H9 (cell line): Measurements from ENCODE around the gene DDI2. TPM values are rescaled to one million over a fixed set of nuclear protein-coding genes. Genes with fewer than 3 reads are reported as not detected.

ENCODE experiments used
- DNase-seq: peaks from one replicate; pipeline ENCODE4 v3.0.0-alpha.2; 2017
- H2AFZ ChIP-seq: one replicate; pipeline ENCODE4 v1.6.1; 2013; ENCODE audit warnings: mild to moderate bottlenecking, low read length, control low read depth, moderate library complexity
- H2AK5ac ChIP-seq: 2 replicates; pipeline ENCODE4 v1.6.1; 2013; ENCODE audit warnings: low read length, control low read depth, mixed read lengths; ENCODE audit not compliant: insufficient read length
- H2BK120ac ChIP-seq: one replicate; pipeline ENCODE4 v1.6.1; 2013; ENCODE audit warnings: low read depth, mild to moderate bottlenecking, low read length, control low read depth, inconsistent platforms; ENCODE audit not compliant: poor library complexity, severe bottlenecking
- H2BK12ac ChIP-seq: 2 replicates; pipeline ENCODE4 v1.6.1; 2013; ENCODE audit warnings: low read length, control low read depth, mixed read lengths, low read depth; ENCODE audit not compliant: insufficient read length
- H2BK15ac ChIP-seq: 2 replicates; pipeline ENCODE4 v1.6.1; 2013; ENCODE audit warnings: low read depth, low read length, control low read depth
- H2BK20ac ChIP-seq: one replicate; pipeline ENCODE4 v1.6.1; 2013; ENCODE audit warnings: low read depth, mild to moderate bottlenecking, low read length, control low read depth, inconsistent platforms; ENCODE audit not compliant: poor library complexity, severe bottlenecking
- H2BK5ac ChIP-seq: 2 replicates; pipeline ENCODE4 v1.6.1; 2013; ENCODE audit warnings: low read length, control low read depth, mixed read lengths; ENCODE audit not compliant: insufficient read length
- H3K14ac ChIP-seq: 2 replicates; pipeline ENCODE4 v1.6.1; 2013; ENCODE audit warnings: low read length, control low read depth; ENCODE audit not compliant: insufficient read depth
- H3K18ac ChIP-seq: 2 replicates; pipeline ENCODE4 v1.6.1; 2013; ENCODE audit warnings: low read depth, mild to moderate bottlenecking, mixed read lengths, low read length, control low read depth; ENCODE audit not compliant: insufficient read length
- H3K23ac ChIP-seq: 2 replicates; pipeline ENCODE4 v1.6.1; 2013; ENCODE audit warnings: low read length, control low read depth, mixed read lengths, low read depth; ENCODE audit not compliant: insufficient read length
- H3K23me2 ChIP-seq: 2 replicates; pipeline ENCODE4 v1.6.1; 2013; ENCODE audit warnings: low read depth, mild to moderate bottlenecking, mixed read lengths, low read length, control low read depth; ENCODE audit not compliant: insufficient read length, poor library complexity, severe bottlenecking
- H3K27ac ChIP-seq: 2 replicates; pipeline ENCODE4 v1.5.1; 2013; ENCODE audit warnings: low read length, control low read depth, mixed read lengths, low read depth; ENCODE audit not compliant: insufficient read length
- H3K27me3 ChIP-seq: 2 replicates; pipeline ENCODE4 v1.6.1; 2013; ENCODE audit warnings: low read length, control low read depth, inconsistent platforms; ENCODE audit not compliant: insufficient read depth
- H3K4ac ChIP-seq: 2 replicates; pipeline ENCODE4 v1.6.1; 2013; ENCODE audit warnings: low read depth, mild to moderate bottlenecking, control low read depth, inconsistent platforms, low read length, moderate library complexity
- H3K4me1 ChIP-seq: 2 replicates; pipeline ENCODE4 v1.6.1; 2013; ENCODE audit warnings: low read length, control low read depth, inconsistent platforms; ENCODE audit not compliant: insufficient read depth
- H3K4me2 ChIP-seq: 2 replicates; pipeline ENCODE4 v1.6.1; 2013; ENCODE audit warnings: low read length, control low read depth, mixed read lengths; ENCODE audit not compliant: insufficient read length, insufficient read depth
- H3K56ac ChIP-seq: 2 replicates; pipeline ENCODE4 v1.6.1; 2013; ENCODE audit warnings: low read depth, mild to moderate bottlenecking, mixed read lengths, low read length, control low read depth; ENCODE audit not compliant: insufficient read length
- H3K79me1 ChIP-seq: 2 replicates; pipeline ENCODE4 v1.6.1; 2013; ENCODE audit warnings: low read depth, mild to moderate bottlenecking, moderate library complexity, low read length, control low read depth, inconsistent platforms; ENCODE audit not compliant: insufficient read depth, poor library complexity, severe bottlenecking
- H3K79me2 ChIP-seq: 2 replicates; pipeline ENCODE4 v1.6.1; 2013; ENCODE audit warnings: low read length, control low read depth, inconsistent platforms; ENCODE audit not compliant: insufficient read depth
- H3K9ac ChIP-seq: 2 replicates; pipeline ENCODE4 v1.6.1; 2013; ENCODE audit warnings: low read length, control low read depth, mixed read lengths; ENCODE audit not compliant: insufficient read length; ENCODE audit errors: extremely low read depth
- H3K9me3 ChIP-seq: one replicate; pipeline ENCODE4 v1.6.1; 2013; ENCODE audit warnings: low read depth, low read length, inconsistent platforms; ENCODE audit not compliant: control insufficient read depth
- H3T11ph ChIP-seq: one replicate; pipeline ENCODE4 v1.6.1; 2013; ENCODE audit warnings: mild to moderate bottlenecking, low read length, control low read depth, inconsistent platforms
- H4K20me1 ChIP-seq: one replicate; pipeline ENCODE4 v1.6.1; 2013; ENCODE audit not compliant: control insufficient read depth, insufficient read length, insufficient read depth
- H4K5ac ChIP-seq: 2 replicates; pipeline ENCODE4 v1.6.1; 2013; ENCODE audit warnings: low read depth, mild to moderate bottlenecking, mixed read lengths, low read length, control low read depth; ENCODE audit not compliant: insufficient read length
- H4K8ac ChIP-seq: replicated peaks from 2 replicates; pipeline ENCODE4 v1.6.1; 2013; ENCODE audit warnings: low read length, control low read depth, mixed read lengths, low read depth; ENCODE audit not compliant: insufficient read length
- H4K91ac ChIP-seq: 2 replicates; pipeline ENCODE4 v1.6.1; 2013; ENCODE audit warnings: low read depth, mild to moderate bottlenecking, moderate library complexity, mixed read lengths, low read length, control low read depth; ENCODE audit not compliant: insufficient read length
- H3K27ac Mint-ChIP-seq, 3 experiments: 2 replicates in 2 of 3; 3 replicates in 1 of 3; pipeline ENCODE4 v1.8.0; 2020 to 2021; ENCODE audit warnings: mixed read lengths in 3 of 3, mild to moderate bottlenecking in 1 of 3, moderate library complexity in 1 of 3
- H3K27me3 Mint-ChIP-seq: 2 replicates; pipeline ENCODE4 v1.8.0; 2021; ENCODE audit warnings: low read depth, mild to moderate bottlenecking, moderate library complexity, mixed read lengths
- H3K36me3 Mint-ChIP-seq, 3 experiments: 2 replicates in 2 of 3; 3 replicates in 1 of 3; pipeline ENCODE4 v1.8.0; 2020 to 2021; ENCODE audit warnings: low read depth in 3 of 3, mixed read lengths in 3 of 3; ENCODE audit not compliant: insufficient read depth in 1 of 3
- H3K4me1 Mint-ChIP-seq, 2 experiments: 2 replicates each; pipeline ENCODE4 v1.8.0; 2020; ENCODE audit warnings: mixed read lengths in 2 of 2
- H3K4me3 Mint-ChIP-seq, 2 experiments: 2 replicates in 1 of 2; 3 replicates in 1 of 2; pipeline ENCODE4 v1.8.0; 2020 to 2021; ENCODE audit warnings: mild to moderate bottlenecking in 2 of 2, mixed read lengths in 2 of 2, moderate library complexity in 1 of 2
- H3K9me3 Mint-ChIP-seq, 2 experiments: 2 replicates in 1 of 2; 3 replicates in 1 of 2; pipeline ENCODE4 v1.8.0; 2020; ENCODE audit warnings: mild to moderate bottlenecking in 2 of 2, mixed read lengths in 2 of 2, moderate library complexity in 1 of 2
- WGBS: extraction: QIAGEN DNeasy Blood & Tissue Kit; methylation state at CpG from one replicate; pipeline ENCODE4 v1.1.7; 2013; ENCODE audit warnings: missing lambda C conversion rate, low lambda C conversion rate, mixed read lengths; ENCODE audit not compliant: insufficient read length; ENCODE audit errors: extremely low coverage; 5-methylcytosine and 5-hydroxymethylcytosine counted together
- total RNA-seq: library from RNA; stranded (reverse); gene quantifications from 2 replicates; pipeline ENCODE4 v1.2.1, GENCODE V29; 2021
- TF ChIP-seq, protein P1 (sequence below): fragments of 200-600 bp; sonication (generic); conservative IDR thresholded peaks from 3 replicates; pipeline ENCODE4 v1.8.0; 2021; ENCODE audit warnings: antibody characterized with exemption, mild to moderate bottlenecking

DDI2 gene
- total RNA-seq, 1 experiment from 2014 or later, result 45.0 TPM

DNA sequence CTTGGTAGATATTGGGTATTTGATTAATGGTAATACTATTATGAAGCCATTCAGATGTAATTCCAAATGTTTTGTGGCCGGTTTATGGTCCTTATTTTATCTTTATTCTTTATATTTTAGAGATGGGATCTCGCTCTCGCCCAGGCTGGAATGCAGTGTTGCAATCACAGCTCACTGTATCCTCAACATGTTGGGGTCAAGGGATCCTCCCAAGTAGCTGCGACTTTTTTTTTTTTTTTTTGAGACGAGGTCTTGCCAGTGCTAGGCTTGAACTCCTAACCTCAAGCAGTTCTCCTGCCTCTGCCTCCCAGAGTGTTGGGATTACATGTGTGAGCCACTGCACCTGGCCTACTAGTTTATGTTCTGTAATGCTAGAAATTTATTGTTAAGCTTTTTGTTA is 4.7 kb downstream of the DDI2 start:
- no CpG with 5 or more reads among the region's 5 CpGs for WGBS
- H3K27ac ChIP-seq, result no peak overlapping the region
- Mint-ChIP-seq H3K27me3 (no peaks in the 10 kb centered on the region), H3K4me1 (peaks cover 12 to 18% of the 10 kb centered on the region in 2 experiments), H3K4me3 (no peak overlapping the region), H3K27ac (no peak overlapping the region; a peak in 1 of 7 replicates), H3K36me3 (peaks cover 7 to 12% (median 10%) of the 10 kb centered on the region in 3 experiments), H3K9me3 (no peaks in the 10 kb centered on the region)
- H3K9ac ChIP-seq, result no peak overlapping the region
- no peak overlapping the region for H4K91ac ChIP-seq
- no peak overlapping the region for H3K56ac ChIP-seq
- H3K4ac ChIP-seq, result no peak overlapping the region
- H3K23me2 ChIP-seq, result peaks cover under 1% of the 10 kb centered on the region
- TF ChIP-seq, protein P1, sequence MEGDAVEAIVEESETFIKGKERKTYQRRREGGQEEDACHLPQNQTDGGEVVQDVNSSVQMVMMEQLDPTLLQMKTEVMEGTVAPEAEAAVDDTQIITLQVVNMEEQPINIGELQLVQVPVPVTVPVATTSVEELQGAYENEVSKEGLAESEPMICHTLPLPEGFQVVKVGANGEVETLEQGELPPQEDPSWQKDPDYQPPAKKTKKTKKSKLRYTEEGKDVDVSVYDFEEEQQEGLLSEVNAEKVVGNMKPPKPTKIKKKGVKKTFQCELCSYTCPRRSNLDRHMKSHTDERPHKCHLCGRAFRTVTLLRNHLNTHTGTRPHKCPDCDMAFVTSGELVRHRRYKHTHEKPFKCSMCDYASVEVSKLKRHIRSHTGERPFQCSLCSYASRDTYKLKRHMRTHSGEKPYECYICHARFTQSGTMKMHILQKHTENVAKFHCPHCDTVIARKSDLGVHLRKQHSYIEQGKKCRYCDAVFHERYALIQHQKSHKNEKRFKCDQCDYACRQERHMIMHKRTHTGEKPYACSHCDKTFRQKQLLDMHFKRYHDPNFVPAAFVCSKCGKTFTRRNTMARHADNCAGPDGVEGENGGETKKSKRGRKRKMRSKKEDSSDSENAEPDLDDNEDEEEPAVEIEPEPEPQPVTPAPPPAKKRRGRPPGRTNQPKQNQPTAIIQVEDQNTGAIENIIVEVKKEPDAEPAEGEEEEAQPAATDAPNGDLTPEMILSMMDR, result no peak
- H3K27me3 ChIP-seq, result no peaks in the 10 kb centered on the region
- H2BK15ac ChIP-seq, result no peak overlapping the region
- H2BK20ac ChIP-seq, result no peak overlapping the region
- DNase-seq, result no peak
- H2BK5ac ChIP-seq, result no peak overlapping the region
- no peak overlapping the region for H2BK120ac ChIP-seq
- H4K20me1 ChIP-seq, result no peaks in the 10 kb centered on the region
- H3K23ac ChIP-seq, result no peak overlapping the region
- H3K14ac ChIP-seq, result no peak overlapping the region
- H3K4me2 ChIP-seq, result no peak overlapping the region
- no peak overlapping the region for H3K18ac ChIP-seq
- H4K5ac ChIP-seq, result no peak overlapping the region
- H3K79me1 ChIP-seq, result peaks cover 4% of the 10 kb centered on the region
- H3T11ph ChIP-seq, result no peak overlapping the region
- H3K79me2 ChIP-seq, result peaks cover 48% of the 10 kb centered on the region; the same call in 1 of the 2 replicates
- no peak overlapping the region for H2AK5ac ChIP-seq
- H2AFZ ChIP-seq, result no peak overlapping the region
- no peaks in the 10 kb centered on the region for H3K9me3 ChIP-seq
- H2BK12ac ChIP-seq, result no peak overlapping the region
- H3K4me1 ChIP-seq, result no peaks in the 10 kb centered on the region; the same call in 1 of the 2 replicates
- no peak overlapping the region for H4K8ac ChIP-seq
